PFSK-1 (cell line): ENCODE measurements around the gene CCDC12.

Source experiments
- SIN3A ChIP-seq: IDR thresholded peaks from 2 replicates; pipeline ENCODE4 v1.6.1; 2012; ENCODE audit warnings: mild to moderate bottlenecking, low read length, moderate library complexity, borderline replicate concordance; ENCODE audit not compliant: insufficient read depth
- TAF1 ChIP-seq: IDR thresholded peaks from 2 replicates; pipeline ENCODE4 v1.6.1; 2012; ENCODE audit warnings: low read length, control low read depth, borderline replicate concordance; ENCODE audit not compliant: insufficient read depth

GRCh38 chr3:46918634-46919033 is 57.9 kb downstream of the CCDC12 start:
- TF ChIP-seq SIN3A (no peak), TAF1 (no peak)
